Activated T-helper 17 cell treated with anti-CD3 and anti-CD28 coated beads, Interleukin-2, amount 50 U/mL, for 72 hours (primary cell): ENCODE results near the gene KLF14. TPM values are rescaled to one million over a fixed set of nuclear protein-coding genes. Genes with fewer than 3 reads are reported as not detected.

Experiments
- ATAC-seq: fragments of 150-1000 bp; cut with Tn5 transposase; replicated peaks from 2 replicates; pipeline ENCODE4 v1.10.0; 2021; ENCODE audit warnings: mild to moderate bottlenecking, moderate library complexity
- H3K27ac Mint-ChIP-seq: one replicate; pipeline ENCODE4 v1.8.0; 2022; ENCODE audit warnings: mixed read lengths
- H3K27me3 Mint-ChIP-seq: one replicate; pipeline ENCODE4 v1.8.0; 2022; ENCODE audit warnings: mixed read lengths
- H3K36me3 Mint-ChIP-seq: one replicate; pipeline ENCODE4 v1.8.0; 2022; ENCODE audit warnings: low read depth, mild to moderate bottlenecking, mixed read lengths
- H3K4me1 Mint-ChIP-seq: one replicate; pipeline ENCODE4 v1.8.0; 2022; ENCODE audit warnings: mixed read lengths
- H3K4me3 Mint-ChIP-seq: one replicate; pipeline ENCODE4 v1.8.0; 2022; ENCODE audit warnings: mild to moderate bottlenecking, mixed read lengths
- H3K9me3 Mint-ChIP-seq: one replicate; pipeline ENCODE4 v1.8.0; 2022; ENCODE audit warnings: mixed read lengths
- total RNA-seq, 2 donors: library from RNA; stranded (reverse); gene quantifications; one replicate each; pipeline ENCODE4 v1.2.3, GENCODE V29; 2022

Gene KLF14
- total RNA-seq, 2 donors from 2014 or later = not detected

DNA sequence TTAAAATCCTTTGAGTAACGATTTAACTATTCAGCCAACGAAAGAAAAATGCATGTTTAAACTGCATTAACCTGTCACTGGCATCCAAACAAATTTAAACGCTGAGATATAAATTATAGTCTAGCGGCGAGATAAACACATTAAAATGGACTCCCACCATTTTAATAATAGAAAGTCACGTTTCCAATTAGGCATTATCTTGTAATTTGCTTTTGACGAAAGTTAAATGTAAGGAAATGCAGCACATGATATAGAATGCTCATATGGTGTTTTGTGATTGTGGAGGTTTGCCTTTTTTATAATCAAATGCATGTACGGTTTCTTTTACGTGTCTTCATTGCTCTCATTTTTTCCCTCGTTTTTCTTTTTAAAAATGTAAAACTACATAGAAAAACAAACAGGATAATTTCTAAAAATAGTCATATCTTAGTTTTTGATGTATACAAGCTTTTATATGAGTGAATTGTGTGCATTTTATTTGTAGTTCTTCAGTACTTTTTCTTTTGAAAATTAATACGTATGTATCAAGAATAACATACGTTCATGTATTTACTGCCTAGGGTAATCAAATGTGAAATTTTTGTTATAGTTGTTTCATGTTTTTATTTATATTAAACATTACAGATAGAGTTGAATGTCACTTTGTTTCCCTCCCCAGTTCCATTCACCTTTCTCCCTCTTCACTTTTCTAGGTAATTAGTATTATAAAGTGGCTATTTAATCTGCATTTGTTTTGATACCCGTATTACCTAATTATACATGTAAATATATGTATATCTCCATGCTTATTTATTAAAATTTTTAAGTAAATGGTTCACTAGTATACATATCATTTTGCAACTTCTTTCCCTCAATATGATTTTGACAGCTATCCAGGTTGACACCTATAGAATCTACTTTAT lies 1.1 kb upstream of the KLF14 start:
- no peak for ATAC-seq
- Mint-ChIP-seq H3K27me3 (peaks cover 53% of the 10 kb centered on the region), H3K36me3 (peaks cover 5% of the 10 kb centered on the region), H3K4me1 (no peaks in the 10 kb centered on the region), H3K9me3 (no peaks in the 10 kb centered on the region), H3K4me3 (peak overlapping the region; percentile 80), H3K27ac (no peak overlapping the region)

DNA sequence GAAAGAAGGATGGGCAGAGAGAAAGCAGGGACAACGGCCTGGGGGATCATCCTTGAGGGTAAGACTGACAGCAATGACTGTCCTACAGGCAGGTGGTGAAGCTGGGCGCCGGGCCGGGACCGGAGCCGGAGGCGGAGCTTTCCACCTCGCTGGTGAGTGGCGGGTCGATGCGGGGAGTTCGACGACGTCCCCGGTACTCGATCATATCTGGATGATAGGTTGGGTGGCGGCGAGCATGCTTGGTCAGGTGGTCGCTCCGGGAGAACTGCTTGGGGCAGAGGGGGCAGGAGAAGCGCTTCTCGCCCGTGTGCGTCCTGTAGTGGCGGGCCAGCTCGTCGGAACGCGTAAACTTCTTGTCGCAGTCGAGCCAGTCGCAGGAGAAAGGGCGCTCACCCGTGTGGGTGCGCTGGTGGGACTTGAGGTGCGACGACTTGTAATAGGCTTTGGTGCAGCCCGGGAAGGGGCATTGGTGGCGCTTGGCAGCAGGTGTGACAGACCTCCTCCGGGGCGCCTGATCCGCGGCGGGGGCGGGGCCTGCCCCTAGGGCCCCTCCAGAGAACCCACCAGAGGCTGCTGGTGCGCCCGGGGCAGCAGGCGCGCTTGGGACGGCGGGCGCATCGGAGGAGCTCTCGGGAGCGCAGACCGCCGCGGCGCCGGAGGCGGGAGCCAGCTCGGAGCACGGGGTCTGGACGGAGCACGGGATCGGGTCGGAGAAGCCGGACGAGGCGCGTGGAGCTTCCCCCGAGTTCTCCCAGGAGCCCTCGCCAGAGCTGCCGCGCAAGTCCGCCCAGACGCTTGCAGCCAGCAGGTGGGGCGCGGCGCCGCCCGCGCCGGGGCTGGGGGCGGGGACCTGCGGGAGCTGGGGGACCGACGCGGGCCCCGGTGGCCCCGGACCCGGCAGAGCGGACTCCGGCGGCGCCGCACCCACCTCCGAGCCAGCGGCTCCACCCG lies 752 bp downstream of the KLF14 start:
- no peaks in the 10 kb centered on the region for H3K4me1 Mint-ChIP-seq
- peak overlapping the region; percentile 69 for H3K4me3 Mint-ChIP-seq
- peaks cover 5% of the 10 kb centered on the region for H3K36me3 Mint-ChIP-seq

DNA sequence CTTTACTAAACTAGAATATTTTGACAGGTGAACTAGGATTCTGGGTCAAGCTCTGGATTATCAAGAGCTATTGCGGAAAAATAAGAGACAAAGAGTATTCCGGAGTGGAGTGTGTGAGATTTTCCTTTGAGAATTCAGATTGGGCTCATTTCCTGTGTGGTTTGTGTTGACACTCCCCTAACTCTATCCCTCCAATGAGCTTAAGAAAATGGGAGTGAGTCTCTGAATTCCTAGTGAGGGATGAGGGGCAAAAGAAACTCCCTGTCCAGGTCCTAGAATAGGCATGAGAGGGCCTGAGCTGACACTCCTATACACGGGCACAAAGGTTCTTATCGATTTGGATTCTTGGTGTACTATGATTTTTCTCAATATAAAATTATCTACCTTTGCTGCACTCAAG lies 10.2 kb downstream of the KLF14 start:
- Mint-ChIP-seq H3K4me1 (no peaks in the 10 kb centered on the region), H3K27me3 (peaks cover 28% of the 10 kb centered on the region), H3K9me3 (no peaks in the 10 kb centered on the region), H3K4me3 (no peak overlapping the region), H3K27ac (no peak overlapping the region), H3K36me3 (no peaks in the 10 kb centered on the region)
- no peak for ATAC-seq

More for the DNA sequence above, 752 bp downstream of the KLF14 start:
- ATAC-seq = peak; percentile 35
- H3K27me3 Mint-ChIP-seq = peaks cover 71% of the 10 kb centered on the region
- H3K27ac Mint-ChIP-seq = no peak overlapping the region
- H3K9me3 Mint-ChIP-seq = no peaks in the 10 kb centered on the region

DNA sequence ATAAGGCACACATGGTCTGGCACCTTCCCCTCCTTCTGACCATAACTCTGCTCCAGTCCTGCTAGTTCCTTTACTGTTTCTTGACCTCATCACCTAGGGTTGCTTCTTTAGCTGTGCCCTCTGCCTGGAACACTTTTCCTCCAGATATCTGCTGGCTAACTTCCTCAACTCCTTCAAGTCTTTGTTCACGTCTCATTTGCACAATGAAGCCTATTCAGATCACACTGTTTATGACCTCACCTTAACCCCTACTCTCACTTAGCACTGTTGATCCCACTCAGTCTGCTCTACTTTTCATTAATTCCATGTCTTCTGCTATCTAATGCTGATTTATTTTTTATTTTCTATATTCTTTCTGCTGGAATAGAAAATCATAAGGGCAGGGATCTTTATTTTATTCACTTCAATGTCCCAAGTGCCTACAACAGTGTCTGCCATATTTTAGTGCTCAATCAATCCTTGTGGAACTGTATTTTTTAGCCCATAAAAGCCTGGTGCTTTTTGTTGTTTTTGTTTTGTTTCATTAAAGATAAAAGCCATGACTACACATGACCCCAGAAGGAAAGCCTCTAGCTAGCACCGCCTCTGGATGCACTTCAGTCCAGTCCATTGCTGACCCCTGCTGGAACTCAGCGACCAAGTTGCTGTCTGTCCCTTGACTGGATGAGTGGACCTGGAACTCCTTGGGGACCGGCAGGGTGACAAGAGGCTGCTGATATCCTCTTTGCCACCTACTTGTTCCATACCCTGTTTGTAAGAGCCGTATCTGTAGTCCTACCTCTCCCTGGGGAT lies 12.3 kb downstream of the KLF14 start:
- Mint-ChIP-seq H3K27ac (no peak overlapping the region), H3K36me3 (no peaks in the 10 kb centered on the region), H3K9me3 (no peaks in the 10 kb centered on the region), H3K4me1 (no peaks in the 10 kb centered on the region), H3K4me3 (no peak overlapping the region), H3K27me3 (peaks cover 17% of the 10 kb centered on the region)
- peak; percentile 63 for ATAC-seq

DNA sequence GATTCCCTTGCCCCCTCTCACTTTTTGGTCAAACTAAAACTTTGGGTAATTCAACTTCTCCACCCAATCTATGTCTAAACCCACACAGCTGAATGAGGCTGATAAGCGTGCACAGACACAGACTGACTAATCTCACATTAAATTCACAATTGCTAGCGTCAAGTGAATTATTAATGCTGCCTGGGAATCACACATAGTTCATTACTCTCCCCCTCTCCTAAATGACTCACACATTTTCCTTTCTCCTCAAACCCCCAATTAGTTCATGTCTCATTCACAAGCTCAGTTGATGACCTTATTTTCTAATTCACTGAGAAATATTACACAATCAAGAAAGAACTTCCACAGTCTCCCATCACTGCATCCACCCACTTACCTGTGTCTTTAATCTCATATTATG lies 14.5 kb downstream of the KLF14 start:
- no peak overlapping the region for H3K27ac Mint-ChIP-seq
- no peaks in the 10 kb centered on the region for H3K4me1 Mint-ChIP-seq
- H3K9me3 Mint-ChIP-seq = no peaks in the 10 kb centered on the region
- no peak for ATAC-seq
- H3K4me3 Mint-ChIP-seq = no peak overlapping the region
- H3K27me3 Mint-ChIP-seq = peaks cover 11% of the 10 kb centered on the region
- no peaks in the 10 kb centered on the region for H3K36me3 Mint-ChIP-seq

DNA sequence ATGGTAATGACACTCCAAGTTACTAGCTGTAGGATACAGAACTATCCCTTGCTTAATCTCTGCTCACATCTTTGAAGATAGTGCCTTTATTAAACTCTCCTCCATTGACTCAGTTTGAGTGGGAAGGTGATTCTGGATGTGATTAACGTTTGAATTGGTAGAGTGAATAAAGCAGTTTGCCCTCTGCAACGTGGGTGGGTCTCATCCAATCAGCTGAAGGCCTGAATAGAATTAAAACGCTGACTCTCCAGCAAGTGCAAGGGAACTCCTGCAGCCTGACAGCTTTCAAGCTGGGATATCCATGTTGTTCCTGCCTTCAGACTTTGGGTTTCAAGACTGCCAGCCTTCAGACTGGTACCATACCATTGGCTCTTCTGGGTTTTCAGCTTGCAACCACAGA lies 21.6 kb downstream of the KLF14 start:
- Mint-ChIP-seq H3K27ac (no peak overlapping the region), H3K27me3 (peaks cover 13% of the 10 kb centered on the region), H3K9me3 (no peaks in the 10 kb centered on the region), H3K36me3 (no peaks in the 10 kb centered on the region), H3K4me1 (no peaks in the 10 kb centered on the region), H3K4me3 (no peak overlapping the region)
- no peak for ATAC-seq

DNA sequence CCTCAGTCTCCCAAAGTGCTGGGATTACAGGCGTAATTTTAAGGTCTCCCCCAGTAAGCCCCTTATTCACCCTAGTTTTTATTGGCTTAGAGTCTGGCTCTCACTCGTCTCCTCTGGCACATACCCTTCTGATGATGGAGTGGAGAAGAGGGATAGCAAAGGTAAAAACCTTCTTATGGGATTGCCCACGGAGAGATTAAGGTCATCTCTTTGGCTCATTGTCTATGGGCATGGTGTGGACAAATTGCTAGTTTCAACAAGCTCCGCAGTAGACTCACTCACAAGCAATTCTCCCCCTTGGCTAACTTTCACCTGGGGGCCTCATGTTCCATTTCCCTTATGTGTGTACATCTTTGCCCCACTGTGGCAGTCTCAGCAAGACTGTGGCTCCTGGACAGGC lies 25.2 kb downstream of the KLF14 start:
- Mint-ChIP-seq H3K4me3 (no peak overlapping the region), H3K9me3 (peaks cover 10% of the 10 kb centered on the region), H3K4me1 (no peaks in the 10 kb centered on the region), H3K36me3 (no peaks in the 10 kb centered on the region), H3K27ac (no peak overlapping the region), H3K27me3 (peaks cover 29% of the 10 kb centered on the region)
- ATAC-seq = no peak

DNA sequence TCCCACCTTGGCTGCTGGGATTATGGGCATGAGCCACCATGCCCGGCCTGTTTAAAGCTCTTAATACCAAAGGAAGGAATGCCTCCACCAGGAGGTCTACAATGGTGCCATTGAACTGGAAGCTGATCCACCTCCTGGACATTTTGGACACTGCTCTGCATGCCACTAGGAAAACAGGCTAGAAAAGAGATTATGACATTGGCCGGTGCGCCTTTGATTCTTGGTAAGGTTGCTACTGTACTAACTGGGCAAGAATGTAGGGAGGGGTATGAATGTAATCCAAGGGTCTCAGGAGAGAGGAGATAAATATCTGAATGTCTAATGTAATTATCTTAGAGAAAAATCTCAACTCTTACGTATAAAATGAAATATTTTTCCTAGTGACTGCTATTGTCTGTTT lies 26.0 kb downstream of the KLF14 start:
- Mint-ChIP-seq H3K4me1 (no peaks in the 10 kb centered on the region), H3K4me3 (no peak overlapping the region), H3K36me3 (no peaks in the 10 kb centered on the region), H3K27me3 (peaks cover 28% of the 10 kb centered on the region), H3K9me3 (peaks cover 10% of the 10 kb centered on the region), H3K27ac (no peak overlapping the region)
- ATAC-seq = no peak

DNA sequence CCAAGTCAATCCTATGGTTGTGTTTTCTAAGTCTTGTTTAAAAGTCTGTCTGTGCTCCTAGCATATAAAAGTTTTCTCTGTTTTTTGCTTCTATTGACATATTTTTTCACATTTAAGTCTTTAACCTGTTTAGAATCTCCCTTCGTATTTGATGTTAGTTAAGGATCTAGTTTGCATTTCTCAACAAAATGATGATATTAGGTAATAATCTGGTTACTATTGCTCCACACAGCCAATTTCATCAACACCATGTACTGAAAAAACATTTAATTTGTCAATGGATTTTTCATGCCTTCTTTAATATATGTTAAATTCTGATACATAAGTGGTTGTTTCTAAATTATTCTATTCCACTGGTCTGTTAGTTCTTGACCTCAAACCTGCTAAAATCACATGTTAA lies 30.2 kb downstream of the KLF14 start:
- peaks cover 22% of the 10 kb centered on the region for H3K27me3 Mint-ChIP-seq
- H3K4me3 Mint-ChIP-seq = no peak overlapping the region
- no peak overlapping the region for H3K27ac Mint-ChIP-seq
- H3K36me3 Mint-ChIP-seq = no peaks in the 10 kb centered on the region
- H3K9me3 Mint-ChIP-seq = peaks cover 10% of the 10 kb centered on the region
- no peak for ATAC-seq
- H3K4me1 Mint-ChIP-seq = no peaks in the 10 kb centered on the region

DNA sequence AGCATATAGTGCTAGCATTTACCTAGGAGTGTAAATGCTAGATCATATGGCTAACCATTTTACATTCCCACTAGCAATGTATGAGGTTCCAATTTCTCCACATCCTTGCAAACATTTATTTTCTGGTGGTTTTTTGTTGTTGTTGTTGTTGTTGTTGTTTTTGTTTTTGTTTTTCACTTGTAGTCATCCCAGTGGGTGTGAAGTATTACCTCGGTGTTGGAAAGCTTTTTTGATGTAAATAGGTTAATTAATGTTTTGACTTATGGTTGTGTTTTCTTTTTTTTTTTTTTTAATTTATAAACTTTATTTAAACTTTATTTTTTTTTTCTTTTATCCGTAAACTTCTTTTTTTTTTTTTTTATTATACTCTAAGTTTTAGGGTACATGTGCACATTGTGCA lies 32.4 kb downstream of the KLF14 start:
- Mint-ChIP-seq H3K36me3 (no peaks in the 10 kb centered on the region), H3K4me1 (no peaks in the 10 kb centered on the region), H3K9me3 (peaks cover 8% of the 10 kb centered on the region), H3K27ac (no peak overlapping the region), H3K4me3 (no peak overlapping the region), H3K27me3 (peaks cover 12% of the 10 kb centered on the region)
- ATAC-seq = no peak

DNA sequence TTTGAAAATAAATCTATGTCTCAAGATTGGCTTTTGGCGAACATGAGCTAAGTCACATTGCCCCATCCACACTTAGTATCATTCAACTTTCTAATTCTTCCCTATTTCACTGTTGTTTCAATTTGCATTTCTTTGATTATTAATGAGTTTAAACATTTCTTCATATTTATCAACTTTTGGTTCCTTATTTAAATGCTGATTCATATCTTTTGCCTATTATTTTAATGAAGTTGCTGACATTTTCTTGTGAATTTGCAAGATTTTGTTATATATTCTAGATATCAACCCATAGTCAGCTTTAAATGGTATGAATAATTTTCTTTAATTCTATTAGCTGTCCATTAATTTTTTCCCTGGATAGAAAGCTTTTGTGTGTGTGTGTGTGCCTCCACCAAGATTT lies 33.2 kb downstream of the KLF14 start:
- Mint-ChIP-seq H3K9me3 (no peaks in the 10 kb centered on the region), H3K4me3 (no peak overlapping the region), H3K4me1 (no peaks in the 10 kb centered on the region), H3K27ac (no peak overlapping the region), H3K27me3 (peaks cover 3% of the 10 kb centered on the region), H3K36me3 (no peaks in the 10 kb centered on the region)
- ATAC-seq = no peak

DNA sequence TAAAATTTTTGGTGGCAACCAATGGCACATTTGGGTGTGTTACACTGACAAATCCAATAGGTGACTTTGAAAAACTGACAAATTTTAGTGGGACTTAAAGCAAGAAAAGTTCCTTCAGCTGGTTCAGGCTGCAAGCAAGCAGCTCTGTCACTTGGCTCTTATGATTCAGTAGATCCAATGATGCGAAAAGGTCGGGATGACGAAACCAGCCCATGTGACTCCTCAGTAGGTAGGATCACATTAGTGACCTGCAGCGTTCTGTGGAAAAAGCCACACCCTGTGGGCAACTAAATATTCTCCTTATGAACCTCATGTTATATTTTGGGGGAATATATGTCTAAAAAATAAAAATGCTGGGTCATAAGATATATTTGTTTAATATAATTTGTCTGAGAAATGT lies 34.3 kb downstream of the KLF14 start:
- Mint-ChIP-seq H3K27ac (no peak overlapping the region), H3K4me1 (no peaks in the 10 kb centered on the region), H3K4me3 (no peak overlapping the region), H3K36me3 (no peaks in the 10 kb centered on the region), H3K9me3 (no peaks in the 10 kb centered on the region), H3K27me3 (peaks cover 6% of the 10 kb centered on the region)
- ATAC-seq = no peak

DNA sequence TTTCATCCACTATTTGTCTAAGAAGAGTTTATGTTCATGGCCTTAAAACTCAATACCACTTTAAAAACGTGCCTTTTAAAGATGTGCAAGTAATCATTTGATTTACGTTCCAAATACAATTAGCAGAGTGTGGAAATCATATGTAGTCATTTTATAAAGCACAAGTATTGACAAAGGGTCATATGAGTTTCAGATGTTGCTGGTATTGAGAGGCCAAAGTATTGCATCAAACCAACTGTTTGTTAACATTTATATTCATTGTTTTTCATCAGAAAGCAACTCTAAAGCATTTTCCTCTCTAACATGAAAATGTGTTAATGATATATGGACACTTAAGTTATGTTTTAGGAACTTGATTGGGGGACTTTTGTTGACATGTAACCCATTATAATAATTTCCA lies 36.2 kb downstream of the KLF14 start:
- peaks cover 6% of the 10 kb centered on the region for H3K27me3 Mint-ChIP-seq

DNA sequence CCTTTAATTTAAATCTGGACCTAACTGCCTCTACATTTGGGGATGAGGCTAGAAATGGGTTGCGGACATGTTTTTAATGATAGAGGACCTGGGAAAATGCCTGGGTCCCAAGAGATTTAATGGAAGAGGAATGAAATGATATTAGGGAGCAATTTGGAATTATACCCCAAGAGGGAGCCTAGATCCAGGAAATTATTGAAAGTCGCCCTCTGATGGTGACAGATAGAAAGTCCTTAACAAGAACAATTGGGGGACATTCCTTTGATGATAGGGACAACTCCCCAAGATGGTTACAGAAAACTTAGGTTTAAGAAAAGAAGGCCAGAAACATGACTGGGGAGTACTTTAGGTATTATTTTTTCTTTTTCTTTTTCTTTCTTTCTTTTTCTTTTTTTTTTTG lies 38.2 kb downstream of the KLF14 start:
- H3K27ac Mint-ChIP-seq = no peak overlapping the region
- no peaks in the 10 kb centered on the region for H3K36me3 Mint-ChIP-seq
- no peaks in the 10 kb centered on the region for H3K4me1 Mint-ChIP-seq
- H3K9me3 Mint-ChIP-seq = peaks cover 5% of the 10 kb centered on the region
- peaks cover 6% of the 10 kb centered on the region for H3K27me3 Mint-ChIP-seq
- no peak overlapping the region for H3K4me3 Mint-ChIP-seq
- no peak for ATAC-seq

More for the DNA sequence above, 36.2 kb downstream of the KLF14 start:
- H3K4me3 Mint-ChIP-seq = no peak overlapping the region
- no peak for ATAC-seq
- H3K4me1 Mint-ChIP-seq = no peaks in the 10 kb centered on the region
- H3K27ac Mint-ChIP-seq = no peak overlapping the region
- no peaks in the 10 kb centered on the region for H3K9me3 Mint-ChIP-seq
- H3K36me3 Mint-ChIP-seq = no peaks in the 10 kb centered on the region
